Measurements from ENCODE around the gene MYBBP1A. TPM values are rescaled to one million over a fixed set of nuclear protein-coding genes. Genes with fewer than 3 reads are reported as not detected.

The MYBBP1A gene
- total and polyA plus RNA-seq, 2 of the 13 experiments (the other 11 are each of a cell fraction or from before 2014, with no cell fraction given) = 18.6 to 54.8 TPM

DNA sequence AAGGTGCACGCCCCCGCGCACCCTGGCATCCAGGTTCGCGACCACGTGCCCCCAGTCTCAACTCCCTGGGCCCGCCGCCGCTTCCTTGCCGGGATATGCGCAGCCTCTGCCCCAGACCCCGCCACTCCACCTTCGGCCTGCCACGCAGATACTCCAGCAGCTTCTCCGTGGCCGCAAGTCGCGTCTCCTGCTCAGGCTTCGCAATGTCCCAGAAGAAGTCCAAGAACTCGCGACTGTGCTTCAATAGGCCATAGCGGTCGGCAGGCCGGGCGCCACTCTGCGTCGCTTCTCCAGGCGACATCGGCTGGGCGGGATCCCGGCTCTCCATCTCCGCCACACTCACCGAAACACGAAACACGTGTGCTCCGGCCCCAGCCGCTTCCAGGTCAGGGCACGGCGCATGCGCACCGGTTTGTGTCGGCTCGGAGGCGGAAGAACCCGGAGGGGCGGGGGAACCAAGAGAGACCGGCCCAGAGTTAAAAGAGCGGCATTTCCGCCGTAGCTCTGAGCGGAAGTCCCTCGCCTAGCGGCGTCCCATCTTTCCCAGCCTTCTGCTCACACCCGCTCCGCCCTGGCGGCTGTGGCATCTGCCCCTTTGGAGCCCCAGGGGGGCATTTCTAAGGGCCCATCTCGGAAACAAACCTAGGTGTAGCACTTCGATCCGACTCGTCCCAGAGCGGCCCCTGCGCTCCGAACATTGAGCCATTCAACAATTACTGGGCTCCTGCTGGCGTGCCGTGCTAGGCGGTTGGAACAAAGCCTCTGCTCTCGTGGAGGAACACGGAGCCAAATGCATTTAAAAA is at the start of gene MYBBP1A (continued):
- TF ChIP-seq, protein P1, sequence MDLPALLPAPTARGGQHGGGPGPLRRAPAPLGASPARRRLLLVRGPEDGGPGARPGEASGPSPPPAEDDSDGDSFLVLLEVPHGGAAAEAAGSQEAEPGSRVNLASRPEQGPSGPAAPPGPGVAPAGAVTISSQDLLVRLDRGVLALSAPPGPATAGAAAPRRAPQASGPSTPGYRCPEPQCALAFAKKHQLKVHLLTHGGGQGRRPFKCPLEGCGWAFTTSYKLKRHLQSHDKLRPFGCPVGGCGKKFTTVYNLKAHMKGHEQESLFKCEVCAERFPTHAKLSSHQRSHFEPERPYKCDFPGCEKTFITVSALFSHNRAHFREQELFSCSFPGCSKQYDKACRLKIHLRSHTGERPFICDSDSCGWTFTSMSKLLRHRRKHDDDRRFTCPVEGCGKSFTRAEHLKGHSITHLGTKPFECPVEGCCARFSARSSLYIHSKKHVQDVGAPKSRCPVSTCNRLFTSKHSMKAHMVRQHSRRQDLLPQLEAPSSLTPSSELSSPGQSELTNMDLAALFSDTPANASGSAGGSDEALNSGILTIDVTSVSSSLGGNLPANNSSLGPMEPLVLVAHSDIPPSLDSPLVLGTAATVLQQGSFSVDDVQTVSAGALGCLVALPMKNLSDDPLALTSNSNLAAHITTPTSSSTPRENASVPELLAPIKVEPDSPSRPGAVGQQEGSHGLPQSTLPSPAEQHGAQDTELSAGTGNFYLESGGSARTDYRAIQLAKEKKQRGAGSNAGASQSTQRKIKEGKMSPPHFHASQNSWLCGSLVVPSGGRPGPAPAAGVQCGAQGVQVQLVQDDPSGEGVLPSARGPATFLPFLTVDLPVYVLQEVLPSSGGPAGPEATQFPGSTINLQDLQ (CRISPR knock-in tag; IDR thresholded peaks at IDR 0.05) = no peak; the same call in 1 of the 2 replicates
- no peak for TF ChIP-seq HDAC6 (IDR thresholded peaks at IDR 0.05; ENCODE audit: low read depth, low read length)
- TF ChIP-seq, protein P2, sequence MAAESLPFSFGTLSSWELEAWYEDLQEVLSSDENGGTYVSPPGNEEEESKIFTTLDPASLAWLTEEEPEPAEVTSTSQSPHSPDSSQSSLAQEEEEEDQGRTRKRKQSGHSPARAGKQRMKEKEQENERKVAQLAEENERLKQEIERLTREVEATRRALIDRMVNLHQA (CRISPR knock-in tag; IDR thresholded peaks at IDR 0.05) = no peak
- no peak for TF ChIP-seq BHLHE40 (IDR thresholded peaks at IDR 0.05; ENCODE audit: low read length)
- TF ChIP-seq MYC (CRISPR knock-in tag; IDR thresholded peaks at IDR 0.05; ENCODE audit: borderline replicate concordance) = peak; percentile 98
- TF ChIP-seq ZMAT3 (CRISPR knock-in tag; conservative IDR thresholded peaks at IDR 0.05) = peak; percentile 74
- TF ChIP-seq, protein P3, sequence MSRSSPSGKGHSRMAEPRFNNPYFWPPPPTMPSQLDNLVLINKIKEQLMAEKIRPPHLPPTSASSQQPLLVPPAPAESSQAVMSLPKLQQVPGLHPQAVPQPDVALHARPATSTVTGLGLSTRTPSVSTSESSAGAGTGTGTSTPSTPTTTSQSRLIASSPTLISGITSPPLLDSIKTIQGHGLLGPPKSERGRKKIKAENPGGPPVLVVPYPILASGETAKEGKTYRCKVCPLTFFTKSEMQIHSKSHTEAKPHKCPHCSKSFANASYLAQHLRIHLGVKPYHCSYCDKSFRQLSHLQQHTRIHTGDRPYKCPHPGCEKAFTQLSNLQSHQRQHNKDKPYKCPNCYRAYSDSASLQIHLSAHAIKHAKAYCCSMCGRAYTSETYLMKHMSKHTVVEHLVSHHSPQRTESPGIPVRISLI (CRISPR knock-in tag; IDR thresholded peaks at IDR 0.05; ENCODE audit: borderline replicate concordance) = no peak
- no peak for TF ChIP-seq NFIB (CRISPR knock-in tag; IDR thresholded peaks at IDR 0.05; ENCODE audit: borderline replicate concordance)
- TF ChIP-seq, protein P4, sequence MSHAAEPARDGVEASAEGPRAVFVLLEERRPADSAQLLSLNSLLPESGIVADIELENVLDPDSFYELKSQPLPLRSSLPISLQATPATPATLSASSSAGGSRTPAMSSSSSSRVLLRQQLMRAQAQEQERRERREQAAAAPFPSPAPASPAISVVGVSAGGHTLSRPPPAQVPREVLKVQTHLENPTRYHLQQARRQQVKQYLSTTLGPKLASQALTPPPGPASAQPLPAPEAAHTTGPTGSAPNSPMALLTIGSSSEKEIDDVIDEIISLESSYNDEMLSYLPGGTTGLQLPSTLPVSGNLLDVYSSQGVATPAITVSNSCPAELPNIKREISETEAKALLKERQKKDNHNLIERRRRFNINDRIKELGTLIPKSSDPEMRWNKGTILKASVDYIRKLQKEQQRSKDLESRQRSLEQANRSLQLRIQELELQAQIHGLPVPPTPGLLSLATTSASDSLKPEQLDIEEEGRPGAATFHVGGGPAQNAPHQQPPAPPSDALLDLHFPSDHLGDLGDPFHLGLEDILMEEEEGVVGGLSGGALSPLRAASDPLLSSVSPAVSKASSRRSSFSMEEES (CRISPR knock-in tag; IDR thresholded peaks at IDR 0.05) = peak; percentile 53; the same call in 1 of the 2 replicates
- no peak for TF ChIP-seq NR2F2 (IDR thresholded peaks at IDR 0.05; ENCODE audit: borderline replicate concordance, low read depth)
- TF ChIP-seq ATAD3A (CRISPR knock-in tag; IDR thresholded peaks at IDR 0.05) = no peak
- TF ChIP-seq, protein P5, sequence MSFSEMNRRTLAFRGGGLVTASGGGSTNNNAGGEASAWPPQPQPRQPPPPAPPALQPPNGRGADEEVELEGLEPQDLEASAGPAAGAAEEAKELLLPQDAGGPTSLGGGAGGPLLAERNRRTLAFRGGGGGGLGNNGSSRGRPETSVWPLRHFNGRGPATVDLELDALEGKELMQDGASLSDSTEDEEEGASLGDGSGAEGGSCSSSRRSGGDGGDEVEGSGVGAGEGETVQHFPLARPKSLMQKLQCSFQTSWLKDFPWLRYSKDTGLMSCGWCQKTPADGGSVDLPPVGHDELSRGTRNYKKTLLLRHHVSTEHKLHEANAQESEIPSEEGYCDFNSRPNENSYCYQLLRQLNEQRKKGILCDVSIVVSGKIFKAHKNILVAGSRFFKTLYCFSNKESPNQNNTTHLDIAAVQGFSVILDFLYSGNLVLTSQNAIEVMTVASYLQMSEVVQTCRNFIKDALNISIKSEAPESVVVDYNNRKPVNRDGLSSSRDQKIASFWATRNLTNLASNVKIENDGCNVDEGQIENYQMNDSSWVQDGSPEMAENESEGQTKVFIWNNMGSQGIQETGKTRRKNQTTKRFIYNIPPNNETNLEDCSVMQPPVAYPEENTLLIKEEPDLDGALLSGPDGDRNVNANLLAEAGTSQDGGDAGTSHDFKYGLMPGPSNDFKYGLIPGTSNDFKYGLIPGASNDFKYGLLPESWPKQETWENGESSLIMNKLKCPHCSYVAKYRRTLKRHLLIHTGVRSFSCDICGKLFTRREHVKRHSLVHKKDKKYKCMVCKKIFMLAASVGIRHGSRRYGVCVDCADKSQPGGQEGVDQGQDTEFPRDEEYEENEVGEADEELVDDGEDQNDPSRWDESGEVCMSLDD (CRISPR knock-in tag; IDR thresholded peaks at IDR 0.05; ENCODE audit: borderline replicate concordance) = peak; percentile 41; the same call in 1 of the 2 replicates
- 0 out of 2 replicates have a peak, but pooled peaks have one; percentile 69 for TF ChIP-seq FLYWCH1 (CRISPR knock-in tag; IDR thresholded peaks at IDR 0.05)
- TF ChIP-seq ZBTB20 (CRISPR knock-in tag; IDR thresholded peaks at IDR 0.05; ENCODE audit: borderline replicate concordance, low read depth) = peak; percentile 47; the same call in 1 of the 2 replicates
- no peak for TF ChIP-seq FOXP1 (IDR thresholded peaks at IDR 0.05)
- TF ChIP-seq FOXP1 (CRISPR knock-in tag; IDR thresholded peaks at IDR 0.05) = no peak
- no peak for TF ChIP-seq MATR3 (CRISPR knock-in tag; IDR thresholded peaks at IDR 0.05)
- TF ChIP-seq, protein P6, sequence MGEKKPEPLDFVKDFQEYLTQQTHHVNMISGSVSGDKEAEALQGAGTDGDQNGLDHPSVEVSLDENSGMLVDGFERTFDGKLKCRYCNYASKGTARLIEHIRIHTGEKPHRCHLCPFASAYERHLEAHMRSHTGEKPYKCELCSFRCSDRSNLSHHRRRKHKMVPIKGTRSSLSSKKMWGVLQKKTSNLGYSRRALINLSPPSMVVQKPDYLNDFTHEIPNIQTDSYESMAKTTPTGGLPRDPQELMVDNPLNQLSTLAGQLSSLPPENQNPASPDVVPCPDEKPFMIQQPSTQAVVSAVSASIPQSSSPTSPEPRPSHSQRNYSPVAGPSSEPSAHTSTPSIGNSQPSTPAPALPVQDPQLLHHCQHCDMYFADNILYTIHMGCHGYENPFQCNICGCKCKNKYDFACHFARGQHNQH (CRISPR knock-in tag; IDR thresholded peaks at IDR 0.05) = peak; percentile 71; the same call in 1 of the 2 replicates
- no peak for TF ChIP-seq RARA (CRISPR knock-in tag; IDR thresholded peaks at IDR 0.05)
